Measurements from ENCODE around the gene CCL25. TPM values are rescaled to one million over a fixed set of nuclear protein-coding genes. Genes with fewer than 3 reads are reported as not detected.

The CCL25 gene
- total and polyA plus RNA-seq, 10 donors = 0.42 to 1.2 (median 0.66) TPM; not detected in 4

GRCh38 chr19:8093740-8094139 is 41.2 kb downstream of the CCL25 start:
- no peak overlapping the region for H3K4me3 ChIP-seq
- H3K4me1 ChIP-seq = no peaks in the 10 kb centered on the region
- no peak for TF ChIP-seq POLR2AphosphoS5 (IDR thresholded peaks at IDR 0.05)
- TF ChIP-seq CTCF (IDR thresholded peaks at IDR 0.05 in 8 of 11, conservative IDR thresholded peaks at IDR 0.05 in 3 of 11) = no peak
- TF ChIP-seq POLR2A (IDR thresholded peaks at IDR 0.05) = no peak
- peaks cover 0 to 13% (median 0%) of the 10 kb centered on the region in 7 donors for H3K27me3 ChIP-seq (replicated peaks in 1 of 7)
- WGBS, 5 donors = 90 to 98% (median 94%) methylated on average over 2 of the region's 2 CpGs
- H3K27ac ChIP-seq = no peak overlapping the region
- intact Hi-C loops (cut with DNase I; ENCODE audit: low total_unique reads) = no loop called here
- H3K36me3 ChIP-seq = no peaks in the 10 kb centered on the region
- no peak for DNase-seq
- peaks cover 6 to 62% (median 53%) of the 10 kb centered on the region in 8 donors for H3K9me3 ChIP-seq

- H3K27ac ChIP-seq = no peak overlapping the region
- intact Hi-C loops (cut with DNase I; ENCODE audit: low total_unique reads) = no loop called here
Measured at GRCh38 chr19:8094336-8094735, 41.8 kb downstream of the CCL25 start.

GRCh38 chr19:8095354-8095886 is 42.9 kb downstream of the CCL25 start:
- Histone ChIP-seq H3K4me1 (no peaks in the 10 kb centered on the region), H3K4me3 (no peak overlapping the region), H3K27ac (no peak overlapping the region), H3K9me3 (peaks cover 6 to 54% (median 51%) of the 10 kb centered on the region in 8 donors), H3K36me3 (no peaks in the 10 kb centered on the region), H3K27me3 (replicated peaks in 1 of 7) (peaks cover 0 to 13% (median 0%) of the 10 kb centered on the region in 7 donors)
- DNase-seq = no peak
- 61 to 73% (median 67%) methylated on average over 2 of the region's 2 CpGs for WGBS, 5 donors
- intact Hi-C loops (cut with DNase I; ENCODE audit: low total_unique reads) = no loop called here
- no peak for TF ChIP-seq CTCF (IDR thresholded peaks at IDR 0.05 in 8 of 11, conservative IDR thresholded peaks at IDR 0.05 in 3 of 11)
- no peak for TF ChIP-seq POLR2A (IDR thresholded peaks at IDR 0.05)
- no peak for TF ChIP-seq POLR2AphosphoS5 (IDR thresholded peaks at IDR 0.05)

More at GRCh38 chr19:8094336-8094735, 41.8 kb downstream of the CCL25 start:
- Histone ChIP-seq H3K4me1 (no peaks in the 10 kb centered on the region), H3K4me3 (no peak overlapping the region), H3K9me3 (peaks cover 6 to 62% (median 53%) of the 10 kb centered on the region in 8 donors), H3K36me3 (no peaks in the 10 kb centered on the region), H3K27me3 (replicated peaks in 1 of 7) (peaks cover 0 to 13% (median 0%) of the 10 kb centered on the region in 7 donors)
- TF ChIP-seq POLR2A (IDR thresholded peaks at IDR 0.05) = no peak
- TF ChIP-seq CTCF (IDR thresholded peaks at IDR 0.05 in 8 of 11, conservative IDR thresholded peaks at IDR 0.05 in 3 of 11) = no peak
- TF ChIP-seq POLR2AphosphoS5 (IDR thresholded peaks at IDR 0.05) = no peak
- 76 to 87% (median 86%) methylated on average over 6 of the region's 6 CpGs for WGBS, 5 donors
- DNase-seq = no peak

GRCh38 chr19:8096071-8096470 is 43.5 kb downstream of the CCL25 start:
- DNase-seq = no peak
- Histone ChIP-seq H3K27me3 (replicated peaks in 1 of 7) (peaks cover 0 to 13% (median 0%) of the 10 kb centered on the region in 7 donors), H3K36me3 (no peaks in the 10 kb centered on the region), H3K4me3 (peak overlapping the region in 1 of 8 donors; percentile 15), H3K4me1 (no peaks in the 10 kb centered on the region), H3K27ac (no peak overlapping the region), H3K9me3 (peaks cover 6 to 54% (median 50%) of the 10 kb centered on the region in 8 donors)
- intact Hi-C loops (cut with DNase I; ENCODE audit: low total_unique reads) = no loop called here
- TF ChIP-seq POLR2A (IDR thresholded peaks at IDR 0.05) (no peak), CTCF (IDR thresholded peaks at IDR 0.05 in 8 of 11, conservative IDR thresholded peaks at IDR 0.05 in 3 of 11) (no peak), POLR2AphosphoS5 (IDR thresholded peaks at IDR 0.05) (no peak)
- WGBS, 5 donors = 86 to 100% (median 96%) methylated on average over 2 to 3 of the region's 3 CpGs
